Fibroblast of the aortic adventitia (primary cell): ENCODE measurements around the gene ISG20. TPM values are rescaled to one million over a fixed set of nuclear protein-coding genes. Genes with fewer than 3 reads are reported as not detected.

Experiments
- DNase-seq: peaks from one replicate; pipeline ENCODE4 v3.0.0-alpha.2; 2010; ENCODE audit warnings: low read depth
- H3K4me3 ChIP-seq: 2 replicates; pipeline ENCODE4 v1.5.1; 2011; ENCODE audit warnings: low read depth, mild to moderate bottlenecking, control low read depth, low read length, moderate library complexity
- CTCF ChIP-seq: IDR thresholded peaks from 2 replicates; pipeline ENCODE4 v1.5.1; 2011; ENCODE audit warnings: mild to moderate bottlenecking, low read length, control low read depth, inconsistent platforms; ENCODE audit not compliant: insufficient read depth
- total RNA-seq: library from RNA; depleted of rRNA; stranded (reverse); fragments of >200 nt; gene quantifications from 2 replicates; pipeline ENCODE4 v1.2.3, GENCODE V29; 2012; ENCODE audit warnings: low replicate concordance

Gene ISG20
- total RNA-seq, 1 donor: 1.9 TPM

- no peak for TF ChIP-seq CTCF
- peak; percentile 73 for DNase-seq
- no peak overlapping the region for H3K4me3 ChIP-seq
These were observed 20.4 kb downstream of the ISG20 start for GRCh38 chr15:88658972-88659931.

- H3K4me3 ChIP-seq: no peak overlapping the region
- peak; percentile 62 for DNase-seq
- TF ChIP-seq CTCF: no peak
These were observed 22.4 kb downstream of the ISG20 start for GRCh38 chr15:88661041-88661700.

GRCh38 chr15:88661761-88662556 is 23.1 kb downstream of the ISG20 start:
- no peak overlapping the region for H3K4me3 ChIP-seq
- DNase-seq: peak; percentile 40
- TF ChIP-seq CTCF: no peak

GRCh38 chr15:88663141-88663621 is 24.4 kb downstream of the ISG20 start:
- TF ChIP-seq CTCF: no peak
- peak; percentile 31 for DNase-seq
- no peak overlapping the region for H3K4me3 ChIP-seq

- DNase-seq: peak; percentile 35
- no peak overlapping the region for H3K4me3 ChIP-seq
- no peak for TF ChIP-seq CTCF
These were observed 25.4 kb downstream of the ISG20 start for GRCh38 chr15:88664151-88664778.

GRCh38 chr15:88674661-88675060 is 35.8 kb downstream of the ISG20 start:
- no peak for DNase-seq
- H3K4me3 ChIP-seq: no peak overlapping the region
- no peak for TF ChIP-seq CTCF
